Measurements from ENCODE around the gene COQ9. TPM values are rescaled to one million over a fixed set of nuclear protein-coding genes. Genes with fewer than 3 reads are reported as not detected.

The COQ9 gene
- total RNA-seq, 1 experiment from 2014 or later = 67.4 TPM

DNA sequence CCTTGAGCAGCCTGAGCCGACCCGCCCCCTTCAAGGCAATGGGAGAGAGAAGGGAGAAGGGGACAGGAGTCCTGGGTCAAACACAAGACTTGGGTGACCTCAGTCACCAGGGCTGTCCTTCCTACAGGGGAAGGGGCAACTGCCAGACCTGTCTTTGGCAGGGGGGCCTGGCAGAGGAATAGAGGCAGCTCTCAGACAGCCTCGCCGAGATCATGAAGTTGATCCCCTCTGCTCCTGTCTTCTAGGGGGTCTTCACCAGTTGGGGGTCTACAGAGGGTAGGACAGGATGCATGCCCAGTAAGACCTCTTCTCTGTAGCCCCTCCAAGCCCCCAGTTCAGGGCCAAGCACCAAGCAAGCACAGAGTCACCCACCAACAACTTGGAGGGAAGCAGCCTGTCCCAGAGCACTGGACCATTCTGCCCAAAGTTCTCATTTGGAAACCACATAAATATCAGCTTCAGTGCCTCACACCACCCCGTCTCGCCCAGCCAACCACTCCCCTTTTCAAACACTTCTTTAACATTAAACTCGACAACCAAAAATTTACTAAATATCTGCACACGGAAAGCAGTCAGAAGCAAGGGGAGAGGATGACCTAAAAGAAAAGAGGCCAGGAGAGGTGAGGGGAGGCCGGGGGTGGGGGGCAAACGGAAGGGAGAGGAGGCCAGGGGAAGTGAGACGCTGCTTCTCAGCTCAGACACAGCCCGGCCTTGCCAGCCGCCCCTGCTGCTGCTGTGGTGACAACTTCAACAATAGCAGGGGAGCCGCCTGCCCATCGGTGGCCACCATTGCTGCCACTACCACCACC, 31.3 kb downstream of the COQ9 start:
- POLR2A ChIA-PET (ENCODE audit: unreplicated experiment) = no interaction called here
- H3K4me2 ChIP-seq (ENCODE audit: low read length) = no peak overlapping the region

GRCh38 chr16:57479205-57479975, 32.1 kb downstream of the COQ9 start:
- POLR2A ChIA-PET (ENCODE audit: unreplicated experiment) = no interaction called here
- CTCF ChIA-PET = no interaction called here
- Histone ChIP-seq H2AFZ (ENCODE audit: low read length) (no peak overlapping the region), H3K9me3 (ENCODE audit: low read length) (no peaks in the 10 kb centered on the region), H4K20me1 (ENCODE audit: low read length) (no peaks in the 10 kb centered on the region), H3K27ac (ENCODE audit: low read length) (no peak overlapping the region), H3F3A (ENCODE audit: low read length, unreplicated experiment) (no peaks in the 10 kb centered on the region), H3K4me1 (ENCODE audit: insufficient read depth, low read length) (no peaks in the 10 kb centered on the region), H3K9ac (ENCODE audit: low read length) (no peak overlapping the region), H3K36me3 (ENCODE audit: low read depth, low read length) (no peaks in the 10 kb centered on the region), H3K79me2 (ENCODE audit: low read length) (no peaks in the 10 kb centered on the region), H3K4me3 (ENCODE audit: low read length) (no peak overlapping the region), H3K4me2 (ENCODE audit: low read length) (no peak overlapping the region), H3K27me3 (ENCODE audit: low read length) (no peaks in the 10 kb centered on the region), H3K9me2 (replicated peaks; ENCODE audit: low read length) (no peaks in the 10 kb centered on the region)
- intact Hi-C loops (cut with micrococcal nuclease) = no loop called here
- TF ChIP-seq, protein P1, sequence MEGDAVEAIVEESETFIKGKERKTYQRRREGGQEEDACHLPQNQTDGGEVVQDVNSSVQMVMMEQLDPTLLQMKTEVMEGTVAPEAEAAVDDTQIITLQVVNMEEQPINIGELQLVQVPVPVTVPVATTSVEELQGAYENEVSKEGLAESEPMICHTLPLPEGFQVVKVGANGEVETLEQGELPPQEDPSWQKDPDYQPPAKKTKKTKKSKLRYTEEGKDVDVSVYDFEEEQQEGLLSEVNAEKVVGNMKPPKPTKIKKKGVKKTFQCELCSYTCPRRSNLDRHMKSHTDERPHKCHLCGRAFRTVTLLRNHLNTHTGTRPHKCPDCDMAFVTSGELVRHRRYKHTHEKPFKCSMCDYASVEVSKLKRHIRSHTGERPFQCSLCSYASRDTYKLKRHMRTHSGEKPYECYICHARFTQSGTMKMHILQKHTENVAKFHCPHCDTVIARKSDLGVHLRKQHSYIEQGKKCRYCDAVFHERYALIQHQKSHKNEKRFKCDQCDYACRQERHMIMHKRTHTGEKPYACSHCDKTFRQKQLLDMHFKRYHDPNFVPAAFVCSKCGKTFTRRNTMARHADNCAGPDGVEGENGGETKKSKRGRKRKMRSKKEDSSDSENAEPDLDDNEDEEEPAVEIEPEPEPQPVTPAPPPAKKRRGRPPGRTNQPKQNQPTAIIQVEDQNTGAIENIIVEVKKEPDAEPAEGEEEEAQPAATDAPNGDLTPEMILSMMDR (conservative IDR thresholded peaks at IDR 0.05; ENCODE audit: low read depth, low read length) = no peak
- no peak for TF ChIP-seq EZH2phosphoT487 (IDR thresholded peaks at IDR 0.05; ENCODE audit: borderline replicate concordance, low read length)
- no peak for TF ChIP-seq EZH2 (IDR thresholded peaks at IDR 0.05; ENCODE audit: low read length, unreplicated experiment)
- DNase-seq (no peak), ATAC-seq (no peak)
- no TSS peak for BruUV-seq (replicated peaks)

More for the DNA sequence above, 31.3 kb downstream of the COQ9 start:
- no peak overlapping the region for H2AFZ ChIP-seq (ENCODE audit: low read length)
- H3K9me3 ChIP-seq (ENCODE audit: low read length) = no peaks in the 10 kb centered on the region
- no peaks in the 10 kb centered on the region for H3F3A ChIP-seq (ENCODE audit: low read length, unreplicated experiment)
- no peak overlapping the region for H3K27ac ChIP-seq (ENCODE audit: low read length)
- no peaks in the 10 kb centered on the region for H3K27me3 ChIP-seq (ENCODE audit: low read length)
- H3K4me3 ChIP-seq (ENCODE audit: low read length) = no peak overlapping the region
- DNase-seq = no peak
- ATAC-seq = no peak
- H3K4me1 ChIP-seq (ENCODE audit: insufficient read depth, low read length) = no peaks in the 10 kb centered on the region
- BruUV-seq (replicated peaks) = no TSS peak
- no peak overlapping the region for H3K9ac ChIP-seq (ENCODE audit: low read length)
- TF ChIP-seq, protein P1 (conservative IDR thresholded peaks at IDR 0.05; ENCODE audit: low read depth, low read length) = no peak
- no peak for TF ChIP-seq EZH2 (IDR thresholded peaks at IDR 0.05; ENCODE audit: low read length, unreplicated experiment)
- TF ChIP-seq EZH2phosphoT487 (IDR thresholded peaks at IDR 0.05; ENCODE audit: borderline replicate concordance, low read length) = no peak
- no peaks in the 10 kb centered on the region for H4K20me1 ChIP-seq (ENCODE audit: low read length)
- CTCF ChIA-PET = no interaction called here
- no peaks in the 10 kb centered on the region for H3K79me2 ChIP-seq (ENCODE audit: low read length)
- H3K36me3 ChIP-seq (ENCODE audit: low read depth, low read length) = no peaks in the 10 kb centered on the region
- H3K9me2 ChIP-seq (replicated peaks; ENCODE audit: low read length) = no peaks in the 10 kb centered on the region
- intact Hi-C loops (cut with micrococcal nuclease) = no loop called here
